Sigmoid colon (tissue), 7 donors: ENCODE results near the gene LBR. TPM values are rescaled to one million over a fixed set of nuclear protein-coding genes. Genes with fewer than 3 reads are reported as not detected.

Experiments
- DNase-seq: peaks from one replicate; pipeline ENCODE4 v3.0.0-alpha.2; 2019
- H3K27ac ChIP-seq, 4 donors: fragments of 200-600 bp; sonication (generic); one replicate each; pipeline ENCODE4 v1.5.1; 2016 to 2019; ENCODE audit warnings: mild to moderate bottlenecking in 1 of 4
- H3K27me3 ChIP-seq, 3 donors: fragments of 200-600 bp; sonication (generic); one replicate each; pipeline ENCODE4 v1.5.1; 2019; ENCODE audit warnings: mild to moderate bottlenecking in 1 of 3
- H3K36me3 ChIP-seq, 4 donors: fragments of 200-600 bp; sonication (generic); one replicate each; pipeline ENCODE4 v1.5.1; 2016 to 2019
- H3K4me1 ChIP-seq, 4 donors: fragments of 200-600 bp; sonication (generic); one replicate each; pipeline ENCODE4 v1.5.1; 2017 to 2019
- H3K4me3 ChIP-seq, 4 donors: fragments of 200-600 bp; sonication (generic); one replicate each; pipeline ENCODE4 v1.5.1; 2017 to 2019; ENCODE audit warnings: mild to moderate bottlenecking in 2 of 4, moderate library complexity in 1 of 4
- H3K9me3 ChIP-seq, 4 donors: fragments of 200-600 bp in 3 of 4; sonication (generic) in 3 of 4; one replicate each; pipeline versions ENCODE4 v1.5.1 to v1.6.1; 2013 to 2019
- CTCF ChIP-seq, 4 experiments: fragments of 450-650 bp in 3 of 4; fragments of 200-600 bp in 1 of 4; IDR thresholded peaks; one replicate each; pipeline ENCODE4 v1.5.1; 2016 to 2019; ENCODE audit warnings: antibody characterized with exemption in 4 of 4, mild to moderate bottlenecking in 3 of 4, moderate library complexity in 2 of 4
- EP300 ChIP-seq, 4 donors: sonication (generic); formaldehyde crosslinking; IDR thresholded peaks; one replicate each; pipeline ENCODE4 v1.6.1; 2017; ENCODE audit warnings: antibody characterized with exemption in 4 of 4
- POLR2A ChIP-seq, 2 donors: fragments of 450-650 bp; IDR thresholded peaks; one replicate each; pipeline ENCODE4 v1.6.1; 2016; ENCODE audit warnings: antibody characterized with exemption in 2 of 2, mild to moderate bottlenecking in 2 of 2, moderate library complexity in 2 of 2
- POLR2AphosphoS5 ChIP-seq, 4 donors: sonication (generic); formaldehyde crosslinking; IDR thresholded peaks; one replicate each; pipeline ENCODE4 v1.6.1; 2017; ENCODE audit warnings: antibody characterized with exemption in 4 of 4
- WGBS, 2 donors: extraction: QIAGEN DNeasy Blood & Tissue Kit; methylation state at CpG; one replicate each; pipeline ENCODE4 v1.1.7; 2013; 5-methylcytosine and 5-hydroxymethylcytosine counted together
- intact Hi-C: fragments of 100-400 bp; cut with DNase I; formaldehyde crosslinking; loops from one replicate; pipeline ENCODE4 v1.15.1; 2023
- polyA plus RNA-seq, 3 donors: library from polyadenylated mRNA; stranded (reverse); fragments of 200-250 nt; gene quantifications; one replicate each; pipeline ENCODE4 v1.2.3, GENCODE V29; 2013
- total RNA-seq, 4 donors: library from RNA; depleted of rRNA; stranded (reverse); fragments of >200 nt; gene quantifications; one replicate each; pipeline ENCODE4 v1.1.0, GENCODE V29; 2016
- donor health status: healthy with polysubstance abuse.
- donor health status: Bipolar disorder and iron deficiency.
- donor health status: healthy.

LBR gene
- total and polyA plus RNA-seq, 7 donors = 5.4 to 195 (median 134) TPM

DNA sequence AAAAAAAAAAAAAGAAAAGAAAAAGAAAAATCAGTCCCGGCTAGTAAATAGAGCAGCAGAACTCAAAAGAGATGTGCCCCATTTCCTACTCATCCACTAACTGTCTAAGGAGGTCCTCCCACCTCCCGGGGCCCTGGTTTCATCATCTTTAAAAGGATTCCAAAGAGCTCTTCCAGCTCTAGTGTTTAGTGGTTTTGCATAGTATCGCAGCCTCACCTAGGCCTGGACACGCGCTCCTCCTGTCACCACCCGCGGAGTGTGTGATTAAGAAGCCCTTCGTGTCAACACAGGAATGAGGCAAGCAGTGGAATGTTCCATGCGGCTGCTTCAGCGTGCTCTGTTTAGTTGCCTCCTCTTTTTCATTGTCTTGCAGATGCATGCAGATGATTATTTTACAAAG, 49.0 kb downstream of the LBR start:
- H3K27me3 ChIP-seq = no peaks in the 10 kb centered on the region
- H3K36me3 ChIP-seq = no peaks in the 10 kb centered on the region
- no peak overlapping the region for H3K4me3 ChIP-seq
- DNase-seq = no peak
- WGBS, 2 donors = 72 to 81% methylated on average over 10 of the region's 10 CpGs
- no peak overlapping the region for H3K27ac ChIP-seq
- intact Hi-C loops = no loop called here
- no peaks in the 10 kb centered on the region for H3K9me3 ChIP-seq
- H3K4me1 ChIP-seq = no peaks in the 10 kb centered on the region
- no peak for TF ChIP-seq EP300 (IDR thresholded peaks at IDR 0.05)
- no peak for TF ChIP-seq POLR2A (IDR thresholded peaks at IDR 0.05)
- TF ChIP-seq POLR2AphosphoS5 (IDR thresholded peaks at IDR 0.05) = no peak

DNA sequence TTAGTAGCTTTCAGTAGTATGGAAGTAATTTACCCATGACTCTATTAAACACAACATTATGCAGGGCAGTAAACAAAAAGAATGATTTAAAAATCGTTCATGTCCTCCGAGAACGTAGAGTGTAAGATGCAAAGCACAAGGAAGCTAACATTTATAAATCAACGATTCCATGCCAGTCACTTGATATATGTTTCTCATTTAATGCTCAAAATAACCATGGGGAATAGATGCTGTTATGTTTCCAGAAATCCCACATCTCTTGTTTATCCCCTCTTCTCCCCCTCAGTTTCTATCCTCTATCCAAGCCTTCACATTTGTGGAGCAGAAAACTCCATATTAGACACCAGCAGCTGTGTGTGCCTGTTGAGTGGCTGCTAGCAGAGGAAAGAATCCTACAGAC, 52.8 kb downstream of the LBR start:
- H3K4me3 ChIP-seq = no peak overlapping the region
- 89 to 91% methylated on average over 4 of the region's 4 CpGs for WGBS, 2 donors
- no peak for TF ChIP-seq POLR2AphosphoS5 (IDR thresholded peaks at IDR 0.05)
- no peak for TF ChIP-seq EP300 (IDR thresholded peaks at IDR 0.05)
- no peak for TF ChIP-seq POLR2A (IDR thresholded peaks at IDR 0.05)
- no peak for TF ChIP-seq CTCF (IDR thresholded peaks at IDR 0.05)

GRCh38 chr1:225373155-225373554, 54.7 kb downstream of the LBR start:
- TF ChIP-seq POLR2AphosphoS5 (IDR thresholded peaks at IDR 0.05) = no peak
- TF ChIP-seq EP300 (IDR thresholded peaks at IDR 0.05) = no peak
- TF ChIP-seq CTCF (IDR thresholded peaks at IDR 0.05) = no peak
- no peak for TF ChIP-seq POLR2A (IDR thresholded peaks at IDR 0.05)
- H3K4me1 ChIP-seq = no peaks in the 10 kb centered on the region

More for the DNA sequence above, 52.8 kb downstream of the LBR start:
- Histone ChIP-seq H3K27me3 (no peaks in the 10 kb centered on the region), H3K36me3 (no peaks in the 10 kb centered on the region), H3K27ac (no peak overlapping the region), H3K4me1 (no peaks in the 10 kb centered on the region), H3K9me3 (no peaks in the 10 kb centered on the region)
- intact Hi-C loops = no loop called here
- DNase-seq = no peak

DNA sequence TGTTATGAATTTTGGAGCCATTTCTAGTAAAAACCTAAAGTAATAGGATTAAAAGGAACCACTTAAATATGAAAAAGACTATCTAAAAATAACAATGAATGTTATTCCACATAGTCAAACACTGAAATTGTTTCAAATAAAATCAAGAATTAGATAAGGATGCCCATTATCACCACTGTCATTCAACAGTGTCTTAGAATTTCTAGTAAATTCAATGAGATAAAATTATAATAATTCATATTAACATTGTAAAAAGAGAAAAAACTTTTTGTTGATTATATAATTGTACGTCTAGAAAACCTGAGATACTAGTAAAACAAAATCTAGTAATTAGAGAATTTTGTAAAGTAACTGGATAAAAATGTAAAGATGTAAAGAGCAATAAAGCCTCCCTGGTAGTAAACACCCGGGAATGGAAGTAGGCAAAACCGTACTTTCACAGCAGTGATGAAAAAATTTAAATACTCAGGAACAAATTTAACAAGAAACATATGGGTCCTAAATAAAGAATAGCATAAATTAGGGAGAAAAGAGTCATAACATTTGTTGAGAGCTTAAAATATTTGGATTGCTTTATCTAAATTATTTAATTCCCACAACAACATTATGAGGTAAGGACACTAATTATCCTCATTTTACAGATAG, 56.4 kb downstream of the LBR start:
- no peak overlapping the region for H3K4me3 ChIP-seq
- intact Hi-C loops = no loop called here
- WGBS, 2 donors = 78 to 82% methylated on average over 3 of the region's 3 CpGs
- H3K27ac ChIP-seq = no peak overlapping the region
- H3K4me1 ChIP-seq = peaks cover 0 to 3% (median 1%) of the 10 kb centered on the region in 4 donors
- TF ChIP-seq EP300 (IDR thresholded peaks at IDR 0.05) (no peak), CTCF (IDR thresholded peaks at IDR 0.05) (no peak), POLR2AphosphoS5 (IDR thresholded peaks at IDR 0.05) (no peak), POLR2A (IDR thresholded peaks at IDR 0.05) (no peak)
- H3K27me3 ChIP-seq = no peaks in the 10 kb centered on the region
- no peaks in the 10 kb centered on the region for H3K36me3 ChIP-seq
- no peak for DNase-seq
- no peaks in the 10 kb centered on the region for H3K9me3 ChIP-seq

More at GRCh38 chr1:225373155-225373554, 54.7 kb downstream of the LBR start:
- 92 to 93% methylated on average over 21 of the region's 21 CpGs for WGBS, 2 donors
- intact Hi-C loops = no loop called here
- Histone ChIP-seq H3K9me3 (no peaks in the 10 kb centered on the region), H3K4me3 (no peak overlapping the region), H3K36me3 (no peaks in the 10 kb centered on the region), H3K27me3 (no peaks in the 10 kb centered on the region), H3K27ac (no peak overlapping the region)
- no peak for DNase-seq

- TF ChIP-seq CTCF (IDR thresholded peaks at IDR 0.05) (no peak), POLR2A (IDR thresholded peaks at IDR 0.05) (no peak), POLR2AphosphoS5 (IDR thresholded peaks at IDR 0.05) (no peak), EP300 (IDR thresholded peaks at IDR 0.05) (no peak)
- Histone ChIP-seq H3K4me1 (peaks cover 0 to 16% (median 4%) of the 10 kb centered on the region in 4 donors), H3K9me3 (no peaks in the 10 kb centered on the region), H3K4me3 (no peak overlapping the region), H3K36me3 (no peaks in the 10 kb centered on the region), H3K27me3 (no peaks in the 10 kb centered on the region), H3K27ac (no peak overlapping the region)
- intact Hi-C loops = no loop called here
- WGBS, 2 donors = 79 to 83% methylated on average over 3 of the region's 3 CpGs
- no peak for DNase-seq
Measured at GRCh38 chr1:225368036-225368552, 59.7 kb downstream of the LBR start.
